C4-2B (cell line): ENCODE data around the gene TSPAN10.

Source experiments
- CTCF ChIP-seq: fragments of 450-650 bp; conservative IDR thresholded peaks from 2 replicates; pipeline ENCODE4 v1.5.1; 2017; ENCODE audit warnings: mild to moderate bottlenecking
- ZFX ChIP-seq: fragments of 450-650 bp; IDR thresholded peaks from 2 replicates; pipeline ENCODE4 v1.6.1; 2017

GRCh38 chr17:81695801-81696200, 58.8 kb downstream of the TSPAN10 start:
- TF ChIP-seq CTCF: no peak
- no peak for TF ChIP-seq ZFX
